ENCODE data around the gene RPP21.

DNA sequence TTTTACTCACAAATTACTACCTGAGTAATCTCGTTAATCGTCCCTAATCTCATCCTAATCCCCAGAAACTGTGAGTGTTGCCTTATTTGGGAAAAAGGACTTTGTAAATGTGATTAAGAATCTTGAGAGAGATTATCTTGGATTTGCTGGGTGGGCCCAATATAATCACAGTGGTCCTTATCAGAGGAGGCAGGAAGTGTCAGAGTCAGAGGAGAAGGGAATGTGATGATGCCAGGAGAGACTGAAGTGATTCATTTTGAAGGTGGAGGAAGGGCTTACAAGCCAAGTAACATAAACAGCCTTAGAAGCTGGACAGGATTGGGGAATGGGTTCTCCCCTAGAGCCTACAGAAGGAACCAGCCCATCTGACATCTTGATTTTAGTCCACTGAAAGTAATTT, 16.7 kb downstream of the RPP21 start:
- TF ChIP-seq, protein P1, sequence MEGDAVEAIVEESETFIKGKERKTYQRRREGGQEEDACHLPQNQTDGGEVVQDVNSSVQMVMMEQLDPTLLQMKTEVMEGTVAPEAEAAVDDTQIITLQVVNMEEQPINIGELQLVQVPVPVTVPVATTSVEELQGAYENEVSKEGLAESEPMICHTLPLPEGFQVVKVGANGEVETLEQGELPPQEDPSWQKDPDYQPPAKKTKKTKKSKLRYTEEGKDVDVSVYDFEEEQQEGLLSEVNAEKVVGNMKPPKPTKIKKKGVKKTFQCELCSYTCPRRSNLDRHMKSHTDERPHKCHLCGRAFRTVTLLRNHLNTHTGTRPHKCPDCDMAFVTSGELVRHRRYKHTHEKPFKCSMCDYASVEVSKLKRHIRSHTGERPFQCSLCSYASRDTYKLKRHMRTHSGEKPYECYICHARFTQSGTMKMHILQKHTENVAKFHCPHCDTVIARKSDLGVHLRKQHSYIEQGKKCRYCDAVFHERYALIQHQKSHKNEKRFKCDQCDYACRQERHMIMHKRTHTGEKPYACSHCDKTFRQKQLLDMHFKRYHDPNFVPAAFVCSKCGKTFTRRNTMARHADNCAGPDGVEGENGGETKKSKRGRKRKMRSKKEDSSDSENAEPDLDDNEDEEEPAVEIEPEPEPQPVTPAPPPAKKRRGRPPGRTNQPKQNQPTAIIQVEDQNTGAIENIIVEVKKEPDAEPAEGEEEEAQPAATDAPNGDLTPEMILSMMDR (IDR thresholded peaks at IDR 0.05) = no peak
- TF ChIP-seq ZFX (IDR thresholded peaks at IDR 0.05; ENCODE audit: borderline replicate concordance) = no peak
